Fibroblast of peridontal ligament (primary cell): ENCODE results near the gene MAP3K19.
"Not testable (repeated sequence)": the region's sequence is repeated elsewhere in the genome, so short reads cannot be mapped to it uniquely, and the experiment has no call there.

ENCODE experiments used
- DNase-seq: peaks from one replicate; pipeline ENCODE4 v3.0.0-alpha.2; 2010; ENCODE audit errors: extremely low read depth

The MAP3K19 gene

GRCh38 chr2:134980639-134981038, 66.6 kb downstream of the MAP3K19 start:
- DNase-seq = no peak

GRCh38 chr2:134979221-134979620, 68.0 kb downstream of the MAP3K19 start:
- no peak for DNase-seq

GRCh38 chr2:134977104-134977503, 70.1 kb downstream of the MAP3K19 start:
- not testable (repeated sequence) for DNase-seq

GRCh38 chr2:134976074-134976702, 71.1 kb downstream of the MAP3K19 start:
- no peak for DNase-seq

- no peak for DNase-seq
These were observed 71.8 kb downstream of the MAP3K19 start for GRCh38 chr2:134975281-134976009.

- DNase-seq = no peak
These were observed 73.8 kb downstream of the MAP3K19 start for GRCh38 chr2:134973241-134974138.

GRCh38 chr2:134967166-134967565, 80.1 kb downstream of the MAP3K19 start:
- not testable (repeated sequence) for DNase-seq

GRCh38 chr2:134957477-134957876, 89.8 kb downstream of the MAP3K19 start:
- no peak for DNase-seq

- DNase-seq = no peak
These were observed 91.5 kb downstream of the MAP3K19 start for GRCh38 chr2:134955744-134956143.

- no peak for DNase-seq
These were observed 93.2 kb downstream of the MAP3K19 start for GRCh38 chr2:134954065-134954464.

GRCh38 chr2:134952608-134953007, 94.6 kb downstream of the MAP3K19 start:
- DNase-seq = peak; percentile 44

GRCh38 chr2:134950886-134951285, 96.4 kb downstream of the MAP3K19 start:
- DNase-seq = no peak

GRCh38 chr2:134949981-134950708, 97.1 kb downstream of the MAP3K19 start:
- no peak for DNase-seq

- DNase-seq = no peak
These were observed 101.2 kb downstream of the MAP3K19 start for GRCh38 chr2:134946073-134946472.

- DNase-seq = no peak
These were observed 102.3 kb downstream of the MAP3K19 start for GRCh38 chr2:134944975-134945374.

GRCh38 chr2:134943540-134943939, 103.7 kb downstream of the MAP3K19 start:
- no peak for DNase-seq

GRCh38 chr2:134936691-134937090, 110.6 kb downstream of the MAP3K19 start:
- DNase-seq = no peak

- DNase-seq = no peak
These were observed 112.6 kb downstream of the MAP3K19 start for GRCh38 chr2:134934641-134935040.

- DNase-seq = no peak
These were observed 113.1 kb downstream of the MAP3K19 start for GRCh38 chr2:134934150-134934549.

- no peak for DNase-seq
These were observed 113.5 kb downstream of the MAP3K19 start for GRCh38 chr2:134933732-134934131.

GRCh38 chr2:134932864-134933526, 114.3 kb downstream of the MAP3K19 start:
- no peak for DNase-seq
